ENCODE data around the gene WWC1. TPM values are rescaled to one million over a fixed set of nuclear protein-coding genes. Genes with fewer than 3 reads are reported as not detected.

The WWC1 gene
- polyA plus RNA-seq, 1 experiment, result 5.2 TPM

- H3K4me3 ChIP-seq (ENCODE audit: low read depth, low read length), result no peak overlapping the region
- no peak for DNase-seq (ENCODE audit: low read depth, low spot score)
- ChIA-PET CTCF (no interaction called here), POLR2A (no interaction called here)
- no peaks in the 10 kb centered on the region for H3K9me3 ChIP-seq (ENCODE audit: control insufficient read depth, insufficient read depth, low read length)
- H3K27ac ChIP-seq (ENCODE audit: low read depth, low read length), result no peak overlapping the region
- no peak for TF ChIP-seq CTCF (IDR thresholded peaks at IDR 0.05; ENCODE audit: low read depth, low read length)
- H3K27me3 ChIP-seq (ENCODE audit: control insufficient read depth, insufficient read depth, low read length), result no peaks in the 10 kb centered on the region
Observed at GRCh38 chr5:168401226-168401625, 109.8 kb downstream of the WWC1 start.

GRCh38 chr5:168401880-168402279 lies 110.4 kb downstream of the WWC1 start:
- ChIA-PET POLR2A (no interaction called here), CTCF (no interaction called here)
- Histone ChIP-seq H3K4me3 (ENCODE audit: low read depth, low read length) (no peak overlapping the region), H3K9me3 (ENCODE audit: control insufficient read depth, insufficient read depth, low read length) (no peaks in the 10 kb centered on the region), H3K27me3 (ENCODE audit: control insufficient read depth, insufficient read depth, low read length) (no peaks in the 10 kb centered on the region), H3K27ac (ENCODE audit: low read depth, low read length) (no peak overlapping the region)
- DNase-seq (ENCODE audit: low read depth, low spot score), result no peak
- TF ChIP-seq CTCF (IDR thresholded peaks at IDR 0.05; ENCODE audit: low read depth, low read length), result no peak

GRCh38 chr5:168404365-168404764 lies 112.9 kb downstream of the WWC1 start:
- Histone ChIP-seq H3K27me3 (ENCODE audit: control insufficient read depth, insufficient read depth, low read length) (no peaks in the 10 kb centered on the region), H3K4me3 (ENCODE audit: low read depth, low read length) (no peak overlapping the region), H3K9me3 (ENCODE audit: control insufficient read depth, insufficient read depth, low read length) (no peaks in the 10 kb centered on the region), H3K27ac (ENCODE audit: low read depth, low read length) (peak overlapping the region; percentile 61)
- no peak; the same call in 1 of the 2 replicates for TF ChIP-seq CTCF (IDR thresholded peaks at IDR 0.05; ENCODE audit: low read depth, low read length)
- ChIA-PET CTCF (interaction anchor here (0.6 to 1.4 kb wide), 5 partner anchors 59 to 1177 kb away, joined by 3 to 5 read pairs (median 3); no protein-coding TSS in a partner anchor), POLR2A (no interaction called here)
- peak; percentile 70 for DNase-seq (ENCODE audit: low read depth, low spot score)

GRCh38 chr5:168407211-168407610 lies 115.8 kb downstream of the WWC1 start:
- Histone ChIP-seq H3K4me3 (ENCODE audit: low read depth, low read length) (no peak overlapping the region), H3K27me3 (ENCODE audit: control insufficient read depth, insufficient read depth, low read length) (no peaks in the 10 kb centered on the region), H3K27ac (ENCODE audit: low read depth, low read length) (no peak overlapping the region), H3K9me3 (ENCODE audit: control insufficient read depth, insufficient read depth, low read length) (no peaks in the 10 kb centered on the region)
- CTCF ChIA-PET, result interaction anchor here (3.6 kb wide), 1 partner anchor 138 kb away, joined by 21 read pairs; no protein-coding TSS in a partner anchor
- POLR2A ChIA-PET, result no interaction called here
- DNase-seq (ENCODE audit: low read depth, low spot score), result no peak
- TF ChIP-seq CTCF (IDR thresholded peaks at IDR 0.05; ENCODE audit: low read depth, low read length), result no peak

- ChIA-PET CTCF (interaction anchor here (0.9 to 3.6 kb wide), 4 partner anchors 10 to 140 kb away, joined by 3 to 21 read pairs (median 3); no protein-coding TSS in a partner anchor), POLR2A (interaction anchor here (0.5 to 0.7 kb wide), 2 partner anchors 126 to 425 kb away, joined by 3 to 4 read pairs; no protein-coding TSS in a partner anchor)
- no peak for DNase-seq (ENCODE audit: low read depth, low spot score)
- Histone ChIP-seq H3K9me3 (ENCODE audit: control insufficient read depth, insufficient read depth, low read length) (no peaks in the 10 kb centered on the region), H3K4me3 (ENCODE audit: low read depth, low read length) (0 out of 2 replicates have a peak overlapping the region, but pooled peaks have one; percentile 10), H3K27ac (ENCODE audit: low read depth, low read length) (peak overlapping the region; percentile 57), H3K27me3 (ENCODE audit: control insufficient read depth, insufficient read depth, low read length) (no peaks in the 10 kb centered on the region)
- TF ChIP-seq CTCF (IDR thresholded peaks at IDR 0.05; ENCODE audit: low read depth, low read length), result no peak
Observed at GRCh38 chr5:168408561-168409305, 117.3 kb downstream of the WWC1 start.
